Activated naive CD4-positive, alpha-beta T cell treated with anti-CD3 and anti-CD28 coated beads for 36 hours (primary cell): ENCODE measurements around the gene BANK1. TPM values are rescaled to one million over a fixed set of nuclear protein-coding genes. Genes with fewer than 3 reads are reported as not detected.

Source experiments
- CTCF ChIA-PET: fragments of 350-600 bp; sonication (Branson Sonifier 250); formaldehyde crosslinking; loops from one replicate; lab custom pipeline; 2021; ENCODE audit warnings: antibody characterized with exemption; lab: Charles Lee
- DNase-seq: peaks from one replicate; pipeline ENCODE4 v3.0.0-alpha.2; 2020
- H3K27ac Mint-ChIP-seq: one replicate; pipeline ENCODE4 v1.8.0; 2021; ENCODE audit warnings: mild to moderate bottlenecking, mixed read lengths
- H3K27me3 Mint-ChIP-seq: one replicate; pipeline ENCODE4 v1.8.0; 2021; ENCODE audit warnings: low read depth, mixed read lengths
- H3K36me3 Mint-ChIP-seq: one replicate; pipeline ENCODE4 v1.8.0; 2021; ENCODE audit warnings: low read depth, mixed read lengths
- H3K4me1 Mint-ChIP-seq: one replicate; pipeline ENCODE4 v1.8.0; 2021; ENCODE audit warnings: low read depth, mixed read lengths
- H3K4me3 Mint-ChIP-seq: one replicate; pipeline ENCODE4 v1.8.0; 2021; ENCODE audit warnings: mild to moderate bottlenecking, moderate library complexity, mixed read lengths
- H3K9me3 Mint-ChIP-seq: one replicate; pipeline ENCODE4 v1.8.0; 2021; ENCODE audit warnings: mixed read lengths
- intact Hi-C: fragments of 100-400 bp; cut with micrococcal nuclease; formaldehyde crosslinking; loops from one replicate; pipeline ENCODE4 v1.15.1; 2023
- total RNA-seq, 2 experiments: library from RNA; stranded (reverse); gene quantifications; one replicate each; pipeline ENCODE4 v1.2.3, GENCODE V29; 2021

The BANK1 gene
- total RNA-seq, 2 experiments from 2014 or later = 0.07 to 0.17 TPM

- no peaks in the 10 kb centered on the region for H3K4me1 Mint-ChIP-seq
- H3K9me3 Mint-ChIP-seq = no peaks in the 10 kb centered on the region
- CTCF ChIA-PET = no interaction called here
- H3K27me3 Mint-ChIP-seq = no peaks in the 10 kb centered on the region
- no peak overlapping the region for H3K4me3 Mint-ChIP-seq
- no peak for DNase-seq
- H3K27ac Mint-ChIP-seq = no peak overlapping the region
- intact Hi-C loops = no loop called here
- no peaks in the 10 kb centered on the region for H3K36me3 Mint-ChIP-seq
Observed at GRCh38 chr4:102089850-102090621, 299.5 kb downstream of the BANK1 start.

- intact Hi-C loops = no loop called here
- no peak overlapping the region for H3K27ac Mint-ChIP-seq
- H3K36me3 Mint-ChIP-seq = no peaks in the 10 kb centered on the region
- no peak for DNase-seq
- no peaks in the 10 kb centered on the region for H3K9me3 Mint-ChIP-seq
- no peak overlapping the region for H3K4me3 Mint-ChIP-seq
- CTCF ChIA-PET = no interaction called here
- no peaks in the 10 kb centered on the region for H3K4me1 Mint-ChIP-seq
- no peaks in the 10 kb centered on the region for H3K27me3 Mint-ChIP-seq
Observed at GRCh38 chr4:102091656-102092055, 301.1 kb downstream of the BANK1 start.

GRCh38 chr4:102094481-102094880 is 304.0 kb downstream of the BANK1 start:
- CTCF ChIA-PET = interaction anchor here (1.0 kb wide), 1 partner anchor 8 kb away, joined by 3 read pairs; no protein-coding TSS in a partner anchor
- Mint-ChIP-seq H3K4me1 (no peaks in the 10 kb centered on the region), H3K36me3 (no peaks in the 10 kb centered on the region), H3K27ac (no peak overlapping the region), H3K27me3 (no peaks in the 10 kb centered on the region), H3K9me3 (no peaks in the 10 kb centered on the region), H3K4me3 (no peak overlapping the region)
- DNase-seq = no peak
- intact Hi-C loops = no loop called here

- CTCF ChIA-PET = interaction anchor here (1.5 kb wide), 1 partner anchor 9 kb away, joined by 3 read pairs; no protein-coding TSS in a partner anchor
- Mint-ChIP-seq H3K36me3 (no peaks in the 10 kb centered on the region), H3K27ac (no peak overlapping the region), H3K27me3 (no peaks in the 10 kb centered on the region), H3K4me3 (no peak overlapping the region), H3K4me1 (no peaks in the 10 kb centered on the region), H3K9me3 (peaks cover 22% of the 10 kb centered on the region)
- DNase-seq = no peak
- intact Hi-C loops = no loop called here
Observed at GRCh38 chr4:102103368-102103767, 312.8 kb downstream of the BANK1 start.

- H3K4me3 Mint-ChIP-seq = no peak overlapping the region
- intact Hi-C loops = no loop called here
- H3K27ac Mint-ChIP-seq = no peak overlapping the region
- CTCF ChIA-PET = interaction anchor here (0.7 kb wide), 1 partner anchor 8 kb away, joined by 3 read pairs; no protein-coding TSS in a partner anchor
- no peaks in the 10 kb centered on the region for H3K36me3 Mint-ChIP-seq
- H3K27me3 Mint-ChIP-seq = no peaks in the 10 kb centered on the region
- peaks cover 22% of the 10 kb centered on the region for H3K9me3 Mint-ChIP-seq
- DNase-seq = no peak
- H3K4me1 Mint-ChIP-seq = no peaks in the 10 kb centered on the region
Observed at GRCh38 chr4:102104278-102104677, 313.7 kb downstream of the BANK1 start.

- H3K4me3 Mint-ChIP-seq = no peak overlapping the region
- CTCF ChIA-PET = no interaction called here
- peaks cover 22% of the 10 kb centered on the region for H3K9me3 Mint-ChIP-seq
- H3K27ac Mint-ChIP-seq = no peak overlapping the region
- H3K27me3 Mint-ChIP-seq = no peaks in the 10 kb centered on the region
- no peaks in the 10 kb centered on the region for H3K36me3 Mint-ChIP-seq
- intact Hi-C loops = no loop called here
- DNase-seq = no peak
- no peaks in the 10 kb centered on the region for H3K4me1 Mint-ChIP-seq
Observed at GRCh38 chr4:102105983-102106382, 315.5 kb downstream of the BANK1 start.

- intact Hi-C loops = no loop called here
- Mint-ChIP-seq H3K36me3 (no peaks in the 10 kb centered on the region), H3K9me3 (no peaks in the 10 kb centered on the region), H3K27ac (no peak overlapping the region), H3K4me1 (no peaks in the 10 kb centered on the region), H3K4me3 (no peak overlapping the region), H3K27me3 (no peaks in the 10 kb centered on the region)
- CTCF ChIA-PET = no interaction called here
- no peak for DNase-seq
Observed at GRCh38 chr4:102114118-102114630, 323.6 kb downstream of the BANK1 start.

GRCh38 chr4:102116121-102116520 is 325.6 kb downstream of the BANK1 start:
- intact Hi-C loops = no loop called here
- CTCF ChIA-PET = no interaction called here
- Mint-ChIP-seq H3K4me3 (no peak overlapping the region), H3K9me3 (peaks cover 5% of the 10 kb centered on the region), H3K27ac (no peak overlapping the region), H3K4me1 (no peaks in the 10 kb centered on the region), H3K27me3 (peaks cover 3% of the 10 kb centered on the region), H3K36me3 (no peaks in the 10 kb centered on the region)
- DNase-seq = no peak

- no peak overlapping the region for H3K27ac Mint-ChIP-seq
- no peak for DNase-seq
- no peak overlapping the region for H3K4me3 Mint-ChIP-seq
- peaks cover 18% of the 10 kb centered on the region for H3K9me3 Mint-ChIP-seq
- no peaks in the 10 kb centered on the region for H3K36me3 Mint-ChIP-seq
- CTCF ChIA-PET = no interaction called here
- H3K27me3 Mint-ChIP-seq = peaks cover 3% of the 10 kb centered on the region
- intact Hi-C loops = no loop called here
- H3K4me1 Mint-ChIP-seq = no peaks in the 10 kb centered on the region
Observed at GRCh38 chr4:102120846-102121245, 330.3 kb downstream of the BANK1 start.
